Left colon (tissue), 2 donors: Measurements from ENCODE around the gene ZNF521. TPM values are rescaled to one million over a fixed set of nuclear protein-coding genes. Genes with fewer than 3 reads are reported as not detected.

Experiments used
- ATAC-seq: fragments of 200-7000 bp; cut with Tn5 transposase; one replicate; pipeline ENCODE4 v1.9.1; 2020; ENCODE audit warnings: mild to moderate bottlenecking, moderate library complexity
- DNase-seq, 2 donors: peaks; one replicate each; pipeline ENCODE4 v3.0.0-alpha.2; 2020
- intact Hi-C, 2 donors: fragments of 100-400 bp; cut with DNase I in 1 of 2; cut with micrococcal nuclease in 1 of 2; formaldehyde crosslinking; loops; one replicate each; pipeline versions ENCODE4 v1.11.2 to v1.14.0; 2022; cut with DNase I, micrococcal nuclease
- total RNA-seq, 2 donors: library from RNA; stranded (reverse); fragmentation: NEBNext Ultra II Directional; extraction: Animal tissue kit (Norgen Biotek cat#: 25700); gene quantifications; one replicate each; pipeline ENCODE4 v1.2.1, GENCODE V29; 2021
- donor health status: DM: no; HTN: no; CAD: no.
- donor health status: DM: yes; HTN: yes; CAD: no.

ZNF521 gene
- total RNA-seq, 2 donors from 2014 or later = 2.6 to 6.9 TPM

- DNase-seq (no peak), ATAC-seq (no peak)
- intact Hi-C loops = no loop called here
These were observed 114.2 kb downstream of the ZNF521 start for GRCh38 chr18:25237571-25238267.

- ATAC-seq (no peak), DNase-seq (no peak)
- intact Hi-C loops = no loop called here
These were observed 115.2 kb downstream of the ZNF521 start for GRCh38 chr18:25236736-25237135.

- ATAC-seq = no peak
- no peak for DNase-seq
- intact Hi-C loops = no loop called here
These were observed 116.4 kb downstream of the ZNF521 start for GRCh38 chr18:25235401-25236042.

- intact Hi-C loops = no loop called here
- ATAC-seq (no peak), DNase-seq (no peak)
These were observed 117.1 kb downstream of the ZNF521 start for GRCh38 chr18:25234740-25235345.

GRCh38 chr18:25234322-25234639 lies 117.7 kb downstream of the ZNF521 start:
- no peak for ATAC-seq
- intact Hi-C loops = no loop called here
- no peak for DNase-seq

- no peak for DNase-seq
- no peak for ATAC-seq
- intact Hi-C loops = no loop called here
These were observed 118.2 kb downstream of the ZNF521 start for GRCh38 chr18:25233528-25234321.

- ATAC-seq (no peak), DNase-seq (no peak)
- intact Hi-C loops = no loop called here
These were observed 120.7 kb downstream of the ZNF521 start for GRCh38 chr18:25231327-25231691.

- intact Hi-C loops = no loop called here
- DNase-seq = peak; percentile 29 to 57
- ATAC-seq = peak; percentile 24
These were observed 121.2 kb downstream of the ZNF521 start for GRCh38 chr18:25230658-25231326.

- no peak for ATAC-seq
- intact Hi-C loops = no loop called here
These were observed 122.0 kb downstream of the ZNF521 start for GRCh38 chr18:25229920-25230319.

GRCh38 chr18:25229081-25229480 lies 122.9 kb downstream of the ZNF521 start:
- DNase-seq = no peak
- no peak for ATAC-seq
- intact Hi-C loops = no loop called here

More at GRCh38 chr18:25229920-25230319, 122.0 kb downstream of the ZNF521 start:
- no peak for DNase-seq

GRCh38 chr18:25228410-25228809 lies 123.6 kb downstream of the ZNF521 start:
- no peak for DNase-seq
- no peak for ATAC-seq
- intact Hi-C loops = no loop called here

- ATAC-seq (no peak), DNase-seq (no peak)
- intact Hi-C loops = no loop called here
These were observed 126.8 kb downstream of the ZNF521 start for GRCh38 chr18:25225151-25225550.

- ATAC-seq (no peak), DNase-seq (no peak)
- intact Hi-C loops = no loop called here
These were observed 127.8 kb downstream of the ZNF521 start for GRCh38 chr18:25223899-25224886.

GRCh38 chr18:25223211-25223610 lies 128.8 kb downstream of the ZNF521 start:
- DNase-seq = no peak
- intact Hi-C loops = no loop called here
- ATAC-seq = no peak

GRCh38 chr18:25222648-25223047 lies 129.3 kb downstream of the ZNF521 start:
- intact Hi-C loops = no loop called here
- no peak for ATAC-seq

GRCh38 chr18:25210622-25211021 lies 141.3 kb downstream of the ZNF521 start:
- no peak for ATAC-seq
- no peak for DNase-seq
- intact Hi-C loops = no loop called here

More at GRCh38 chr18:25222648-25223047, 129.3 kb downstream of the ZNF521 start:
- DNase-seq = no peak

- ATAC-seq (no peak), DNase-seq (no peak)
- intact Hi-C loops = no loop called here
These were observed 159.9 kb downstream of the ZNF521 start for GRCh38 chr18:25192065-25192464.

- ATAC-seq (no peak), DNase-seq (no peak)
These were observed 161.5 kb downstream of the ZNF521 start for GRCh38 chr18:25190472-25190871.

More at GRCh38 chr18:25190472-25190871, 161.5 kb downstream of the ZNF521 start:
- intact Hi-C loops = no loop called here
